Liver (tissue), 9 donors: ENCODE measurements around the gene TGIF2. TPM values are rescaled to one million over a fixed set of nuclear protein-coding genes. Genes with fewer than 3 reads are reported as not detected.

Source experiments
- DNase-seq: peaks from one replicate; pipeline ENCODE4 v3.0.0-alpha.2; 2017; ENCODE audit warnings: low spot score
- H3K27ac ChIP-seq, 2 donors: one replicate each; pipeline ENCODE4 v1.7.0; 2013; ENCODE audit warnings: inconsistent platforms in 2 of 2, low read length in 2 of 2, control low read depth in 1 of 2, low read depth in 1 of 2, mild to moderate bottlenecking in 1 of 2
- H3K27me3 ChIP-seq, 4 donors: one replicate each; pipeline versions ENCODE4 v1.6.1 to v1.7.0; 2013; ENCODE audit warnings: low read length in 3 of 4, inconsistent platforms in 1 of 4, mild to moderate bottlenecking in 1 of 4, moderate library complexity in 1 of 4; ENCODE audit not compliant: control insufficient read depth in 4 of 4, insufficient read depth in 4 of 4
- H3K36me3 ChIP-seq, 4 donors: one replicate each; pipeline versions ENCODE4 v1.6.1 to v1.7.0; 2013; ENCODE audit warnings: low read length in 3 of 4, mild to moderate bottlenecking in 3 of 4, low read depth in 1 of 4, moderate library complexity in 1 of 4; ENCODE audit not compliant: control insufficient read depth in 4 of 4, insufficient read depth in 3 of 4
- H3K4me1 ChIP-seq, 4 donors: one replicate each; pipeline versions ENCODE4 v1.6.1 to v1.7.0; 2013; ENCODE audit warnings: low read length in 3 of 4, mild to moderate bottlenecking in 3 of 4, moderate library complexity in 1 of 4; ENCODE audit not compliant: control insufficient read depth in 4 of 4, insufficient read depth in 4 of 4
- H3K4me3 ChIP-seq, 3 donors: one replicate each; pipeline versions ENCODE4 v1.6.1 to v1.7.0; 2013; ENCODE audit warnings: low read length in 3 of 3, control low read depth in 1 of 3, low read depth in 1 of 3, mild to moderate bottlenecking in 1 of 3
- H3K9ac ChIP-seq, 2 donors: one replicate each; pipeline ENCODE4 v1.7.0; 2013; ENCODE audit warnings: low read length in 2 of 2, mild to moderate bottlenecking in 2 of 2, moderate library complexity in 2 of 2, control low read depth in 1 of 2, low read depth in 1 of 2
- H3K9me3 ChIP-seq, 4 donors: one replicate each; pipeline versions ENCODE4 v1.6.1 to v1.7.0; 2013; ENCODE audit warnings: low read length in 3 of 4; ENCODE audit not compliant: control insufficient read depth in 4 of 4
- ATF3 ChIP-seq: IDR thresholded peaks from 2 replicates; pipeline ENCODE4 v1.6.1; 2016; ENCODE audit warnings: antibody characterized with exemption
- CTCF ChIP-seq: fragments of 150-350 bp; IDR thresholded peaks from 2 replicates; pipeline ENCODE4 v1.5.1; 2017; ENCODE audit warnings: improper control_type of control experiment, low read depth, low read length; ENCODE audit not compliant: missing input control
- EGR1 ChIP-seq, 2 donors: IDR thresholded peaks; 2 replicates each; pipeline ENCODE4 v1.6.1; 2016 to 2018; ENCODE audit warnings: antibody characterized with exemption in 2 of 2, low read depth in 2 of 2
- FOXA1 ChIP-seq: IDR thresholded peaks from 2 replicates; pipeline ENCODE4 v1.6.1; 2016; ENCODE audit warnings: antibody characterized with exemption
- FOXA2 ChIP-seq: IDR thresholded peaks from 2 replicates; pipeline ENCODE4 v1.6.1; 2016; ENCODE audit warnings: antibody characterized with exemption
- GABPA ChIP-seq, 2 donors: IDR thresholded peaks in 1 of 2; conservative IDR thresholded peaks in 1 of 2; 2 replicates each; pipeline ENCODE4 v1.6.1; 2016; ENCODE audit warnings: antibody characterized with exemption in 2 of 2, mild to moderate bottlenecking in 1 of 2, moderate library complexity in 1 of 2
- HNF4A ChIP-seq, 2 donors: conservative IDR thresholded peaks; 2 replicates each; pipeline ENCODE4 v1.6.1; 2016; ENCODE audit warnings: antibody characterized with exemption in 2 of 2, mild to moderate bottlenecking in 2 of 2
- HNF4G ChIP-seq: IDR thresholded peaks from 2 replicates; pipeline ENCODE4 v1.6.1; 2016; ENCODE audit warnings: antibody characterized with exemption
- JUND ChIP-seq, 2 donors: IDR thresholded peaks; 2 replicates each; pipeline ENCODE4 v1.6.1; 2016; ENCODE audit warnings: antibody characterized with exemption in 2 of 2
- MAX ChIP-seq: IDR thresholded peaks from 2 replicates; pipeline ENCODE4 v1.6.1; 2016; ENCODE audit warnings: antibody characterized with exemption
- NR2F2 ChIP-seq: IDR thresholded peaks from 2 replicates; pipeline ENCODE4 v1.6.1; 2016; ENCODE audit warnings: antibody characterized with exemption
- RAD21 ChIP-seq, 2 donors: IDR thresholded peaks; 2 replicates each; pipeline ENCODE4 v1.6.1; 2016; ENCODE audit warnings: antibody characterized with exemption in 2 of 2, mild to moderate bottlenecking in 2 of 2
- REST ChIP-seq: IDR thresholded peaks from 2 replicates; pipeline ENCODE4 v1.6.1; 2016; ENCODE audit warnings: antibody characterized with exemption, mild to moderate bottlenecking
- RXRA ChIP-seq, 2 donors: IDR thresholded peaks; 2 replicates each; pipeline ENCODE4 v1.6.1; 2017 to 2018; ENCODE audit warnings: antibody characterized with exemption in 2 of 2, mild to moderate bottlenecking in 1 of 2
- SP1 ChIP-seq: IDR thresholded peaks from 2 replicates; pipeline ENCODE4 v1.6.1; 2018; ENCODE audit warnings: antibody characterized with exemption, mild to moderate bottlenecking
- TAF1 ChIP-seq: conservative IDR thresholded peaks from 2 replicates; pipeline ENCODE4 v1.6.1; 2016; ENCODE audit warnings: antibody characterized with exemption, mild to moderate bottlenecking
- YY1 ChIP-seq: IDR thresholded peaks from 2 replicates; pipeline ENCODE4 v1.6.1; 2016; ENCODE audit warnings: antibody characterized with exemption, mild to moderate bottlenecking
- ZBTB33 ChIP-seq: IDR thresholded peaks from 2 replicates; pipeline ENCODE4 v1.6.1; 2016; ENCODE audit warnings: antibody characterized with exemption
- WGBS: extraction: QIAGEN DNeasy Blood & Tissue Kit; methylation state at CpG from one replicate; pipeline ENCODE4 v1.1.7; 2013; 5-methylcytosine and 5-hydroxymethylcytosine counted together
- polyA plus RNA-seq, 2 donors: library from polyadenylated mRNA; stranded (reverse) in 1 of 2; unstranded in 1 of 2; fragments of 200-250 nt in 1 of 2; fragments of >200 nt in 1 of 2; fragmentation: Nextera tagmentation in 1 of 2; extraction: Ambion mirVana in 1 of 2; gene quantifications; one replicate each; pipeline versions ENCODE4 v1.2.1 to v1.2.3, GENCODE V29; 2013 to 2015
- total RNA-seq, 2 donors: library from RNA; depleted of rRNA; stranded (reverse); fragments of >200 nt; gene quantifications; one replicate each; pipeline ENCODE4 v1.2.3, GENCODE V29; 2014
- donor health status: healthy.
- donor health status: healthy.
- donor health status: healthy.
- donor health status: healthy.
- donor health status: healthy.

The TGIF2 gene
- total and polyA plus RNA-seq, 4 donors: 3.7 to 7.9 (median 4.3) TPM

GRCh38 chr20:36532822-36533221, 40.6 kb upstream of the TGIF2 start:
- Histone ChIP-seq H3K9me3 (no peaks in the 10 kb centered on the region), H3K4me1 (no peaks in the 10 kb centered on the region), H3K36me3 (peaks cover 0 to 4% (median 2%) of the 10 kb centered on the region in 4 donors), H3K27me3 (no peaks in the 10 kb centered on the region), H3K9ac (no peak overlapping the region), H3K27ac (no peak overlapping the region), H3K4me3 (no peak overlapping the region)
- no peak for TF ChIP-seq FOXA1
- no peak for TF ChIP-seq FOXA2
- TF ChIP-seq EGR1 (IDR thresholded peaks at IDR 0.05; ENCODE audit: low read depth in 2 of 2): no peak
- no peak for TF ChIP-seq RAD21 (IDR thresholded peaks at IDR 0.05)
- no peak for TF ChIP-seq NR2F2
- WGBS: 92% methylated on average over 3 of the region's 3 CpGs
- DNase-seq: no peak

- no peak overlapping the region for H3K27ac ChIP-seq
- no peak for DNase-seq
- H3K36me3 ChIP-seq: no peaks in the 10 kb centered on the region
- H3K9ac ChIP-seq: no peak overlapping the region
- no peaks in the 10 kb centered on the region for H3K9me3 ChIP-seq
- TF ChIP-seq JUND (IDR thresholded peaks at IDR 0.05): no peak
- no peak for TF ChIP-seq RAD21 (IDR thresholded peaks at IDR 0.05)
- no peak for TF ChIP-seq FOXA1
- peak; percentile 15 for TF ChIP-seq NR2F2
- peaks cover 0 to 5% (median 0%) of the 10 kb centered on the region in 4 donors for H3K4me1 ChIP-seq
- H3K4me3 ChIP-seq: no peak overlapping the region
- no peaks in the 10 kb centered on the region for H3K27me3 ChIP-seq
- WGBS: 89% methylated on average over 11 of the region's 11 CpGs
Observed at GRCh38 chr20:36538026-36538722, 35.2 kb upstream of the TGIF2 start.

- Histone ChIP-seq H3K27me3 (no peaks in the 10 kb centered on the region), H3K9me3 (no peaks in the 10 kb centered on the region), H3K4me3 (peak overlapping the region in 1 of 3 donors; percentile 18), H3K4me1 (peaks cover 0 to 8% (median 0%) of the 10 kb centered on the region in 4 donors), H3K36me3 (no peaks in the 10 kb centered on the region), H3K27ac (peak overlapping the region in 1 of 2 donors; percentile 53), H3K9ac (no peak overlapping the region)
- DNase-seq: no peak
- 75% methylated on average over 41 of the region's 41 CpGs for WGBS
- TF ChIP-seq CTCF (no peak), HNF4G (no peak), NR2F2 (no peak), SP1 (no peak), REST (no peak), EGR1 (IDR thresholded peaks at IDR 0.05; ENCODE audit: low read depth in 2 of 2) (no peak), GABPA (IDR thresholded peaks at IDR 0.05 in 1 of 2, conservative IDR thresholded peaks at IDR 0.05 in 1 of 2) (no peak), JUND (IDR thresholded peaks at IDR 0.05) (no peak), TAF1 (no peak), RXRA (IDR thresholded peaks at IDR 0.05) (no peak), FOXA1 (no peak), HNF4A (conservative IDR thresholded peaks at IDR 0.05) (no peak), ZBTB33 (no peak), MAX (no peak), RAD21 (IDR thresholded peaks at IDR 0.05) (no peak), ATF3 (no peak), FOXA2 (no peak), YY1 (no peak)
Observed at GRCh38 chr20:36540551-36541211, 32.7 kb upstream of the TGIF2 start.
